ENCODE results near the gene DCLK2.
"Not testable (repeated sequence)": the region's sequence is repeated elsewhere in the genome, so short reads cannot be mapped to it uniquely, and the experiment has no call there.

Gene DCLK2

DNA sequence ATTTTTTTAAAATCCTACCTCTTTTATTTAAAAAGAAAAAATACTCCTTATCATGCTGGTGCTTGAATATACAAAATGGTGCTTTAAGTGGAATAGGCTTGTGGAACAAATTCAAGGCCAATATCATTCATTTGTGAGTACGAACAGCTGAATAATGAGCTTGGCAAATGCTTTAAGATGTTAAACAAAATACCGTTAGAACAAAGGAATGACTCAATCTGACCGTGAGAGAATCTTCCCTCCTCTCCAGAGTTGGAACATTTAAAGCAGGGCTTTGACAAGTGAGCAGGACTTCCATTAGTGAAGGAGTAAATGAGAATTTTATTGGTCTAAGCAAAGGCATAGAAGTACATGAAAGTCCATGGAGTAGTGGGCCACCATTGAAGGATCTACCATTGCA, 74.5 kb downstream of the DCLK2 start:
- DNase-seq (ENCODE audit: low spot score), result no peak

GRCh38 chr4:150155391-150155790, 77.1 kb downstream of the DCLK2 start:
- DNase-seq (ENCODE audit: low spot score), result no peak

GRCh38 chr4:150156543-150156942, 78.3 kb downstream of the DCLK2 start:
- DNase-seq (ENCODE audit: low spot score), result no peak

DNA sequence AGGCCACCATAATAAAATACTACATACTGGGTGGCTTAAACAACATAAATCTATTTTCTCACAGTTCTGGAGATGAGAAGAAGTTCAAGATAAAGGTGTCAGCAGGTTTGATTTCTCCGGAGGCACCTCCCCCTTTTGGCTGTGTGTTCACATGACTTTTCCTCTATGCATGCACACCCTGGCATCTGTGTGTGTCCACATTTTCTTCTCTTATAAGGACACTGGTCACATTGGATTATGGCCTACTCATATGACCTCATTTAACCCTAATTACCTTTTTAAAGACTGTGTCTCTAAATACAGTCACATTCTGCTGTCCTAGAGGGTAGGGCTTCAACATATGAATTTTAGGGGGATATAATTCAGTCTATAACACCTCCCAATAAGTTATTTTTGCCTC, 79.8 kb downstream of the DCLK2 start:
- no peak for DNase-seq (ENCODE audit: low spot score)

DNA sequence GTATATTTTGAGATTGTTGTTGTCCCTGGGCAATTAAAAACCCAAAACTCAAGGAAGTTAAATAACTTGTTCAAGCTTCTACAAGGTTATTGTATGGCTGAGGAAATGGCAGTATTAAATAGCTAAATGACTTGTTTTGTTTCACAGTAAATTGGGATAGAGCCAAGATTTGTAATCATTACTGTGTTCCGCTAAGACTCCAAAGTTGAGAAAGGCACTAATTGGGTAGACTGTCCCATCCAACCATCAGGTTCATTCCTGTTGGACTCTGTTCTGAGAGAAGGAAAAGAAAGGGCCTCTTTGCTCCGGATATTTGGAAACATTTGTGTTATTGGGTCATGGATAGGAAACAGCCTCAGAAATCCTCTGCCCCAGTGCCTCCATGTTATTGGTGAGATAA, 82.2 kb downstream of the DCLK2 start:
- no peak for DNase-seq (ENCODE audit: low spot score)

GRCh38 chr4:150161109-150161508, 82.9 kb downstream of the DCLK2 start:
- DNase-seq (ENCODE audit: low spot score), result no peak

GRCh38 chr4:150162020-150162419, 83.8 kb downstream of the DCLK2 start:
- DNase-seq (ENCODE audit: low spot score), result not testable (repeated sequence)

DNA sequence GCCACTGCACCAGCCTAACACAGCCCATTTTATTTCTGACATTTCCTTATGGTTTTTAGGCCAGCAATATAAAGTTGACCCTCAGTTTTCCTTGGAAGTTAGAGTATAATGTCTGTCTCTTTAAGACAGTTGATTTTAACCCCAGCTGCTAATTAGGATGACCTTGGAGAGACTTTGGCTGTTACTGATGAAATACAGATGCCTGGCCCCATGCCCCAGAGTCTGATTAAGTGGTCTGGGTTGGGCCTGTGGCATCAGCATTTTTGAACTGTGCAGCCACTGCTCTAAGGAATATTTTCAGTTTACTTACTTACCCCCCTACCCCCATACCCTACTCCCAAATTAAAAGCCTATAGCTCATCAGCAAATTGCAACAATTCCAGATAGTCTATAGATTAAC, 85.8 kb downstream of the DCLK2 start:
- no peak for DNase-seq (ENCODE audit: low spot score)

GRCh38 chr4:150164956-150165629, 86.8 kb downstream of the DCLK2 start:
- DNase-seq (ENCODE audit: low spot score), result no peak

GRCh38 chr4:150167054-150167453, 88.8 kb downstream of the DCLK2 start:
- no peak for DNase-seq (ENCODE audit: low spot score)

DNA sequence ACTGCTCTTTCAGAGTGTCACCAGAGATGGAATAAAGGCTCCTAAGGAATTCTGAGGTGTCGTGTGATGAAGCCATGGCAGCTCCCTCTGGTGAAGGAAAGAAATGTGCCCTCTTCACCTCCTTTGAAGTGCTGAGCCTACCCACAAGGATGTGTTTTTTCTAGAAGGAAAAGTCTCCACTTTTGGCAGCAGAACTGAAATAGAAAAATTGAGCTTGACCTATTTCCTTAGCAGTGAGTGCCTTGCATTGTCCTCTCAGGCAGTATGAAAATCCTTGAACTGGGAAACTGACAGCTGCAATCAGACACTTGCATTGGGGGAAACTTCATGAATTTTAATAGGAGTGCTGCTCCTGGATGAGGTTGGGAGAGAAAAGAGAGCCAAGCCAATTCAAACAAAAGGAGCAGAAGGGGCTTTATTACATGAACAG, 95.2 kb downstream of the DCLK2 start:
- DNase-seq (ENCODE audit: low spot score), result no peak

GRCh38 chr4:150173982-150174398, 95.7 kb downstream of the DCLK2 start:
- DNase-seq (ENCODE audit: low spot score), result no peak

DNA sequence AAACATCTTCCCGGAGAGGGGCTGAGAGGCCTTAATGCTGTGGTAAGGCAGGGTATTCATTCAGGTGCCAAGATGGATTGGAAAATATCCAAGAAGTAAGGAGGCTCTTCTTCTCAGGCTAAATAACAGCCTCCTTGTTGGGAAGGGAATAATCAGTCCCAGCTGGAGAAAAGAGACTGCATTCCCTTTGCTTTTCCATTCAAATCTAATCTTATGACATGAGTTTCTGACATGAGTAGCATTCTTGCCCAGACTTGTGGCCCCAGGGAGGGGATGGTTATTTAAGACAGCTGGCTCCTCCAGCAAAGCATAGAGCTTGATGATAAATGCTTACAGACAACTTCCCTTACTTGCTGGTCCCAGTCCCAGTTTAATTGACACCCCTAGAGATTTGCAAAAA, 98.3 kb downstream of the DCLK2 start:
- DNase-seq (ENCODE audit: low spot score), result no peak

GRCh38 chr4:150178161-150178560, 99.9 kb downstream of the DCLK2 start:
- no peak for DNase-seq (ENCODE audit: low spot score)

GRCh38 chr4:150181536-150181935, 103.3 kb downstream of the DCLK2 start:
- DNase-seq (ENCODE audit: low spot score), result no peak

DNA sequence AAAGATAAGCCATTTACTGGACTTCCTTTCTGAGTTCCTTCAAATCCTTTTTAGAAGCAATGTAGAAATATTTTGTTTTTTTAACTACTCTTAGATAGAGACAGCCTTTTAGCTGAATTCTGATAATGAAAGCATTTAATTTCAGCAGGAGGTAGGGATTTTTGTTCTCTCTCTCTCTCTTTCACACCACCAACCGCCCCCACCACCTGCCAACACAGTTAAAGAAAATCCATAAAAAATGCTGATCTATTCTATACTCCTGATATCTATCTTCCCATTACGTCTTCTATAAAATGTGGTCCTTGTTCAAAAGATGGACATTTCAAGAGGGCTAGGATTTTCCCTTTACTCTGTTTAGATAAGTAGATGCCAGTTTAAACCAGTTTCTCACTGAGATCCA, 104.5 kb downstream of the DCLK2 start:
- no peak for DNase-seq (ENCODE audit: low spot score)

DNA sequence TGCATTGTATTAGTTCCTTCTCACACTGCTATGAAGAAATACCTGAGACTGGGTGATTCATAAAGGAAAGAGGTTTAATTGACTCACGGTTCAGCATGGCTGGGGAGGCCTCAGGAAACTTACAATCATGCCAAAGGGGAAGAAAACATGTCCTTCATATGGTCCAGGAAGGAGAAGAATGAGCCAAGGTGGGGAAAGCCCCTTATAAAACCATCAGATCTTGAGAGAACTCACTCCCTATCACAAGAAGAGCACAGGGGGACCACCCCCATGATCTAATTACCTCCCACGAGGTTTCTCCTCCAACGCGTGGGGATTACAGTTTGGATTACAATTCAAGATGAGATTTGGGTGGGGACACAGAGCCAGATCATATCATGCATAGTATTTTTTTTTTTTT, 106.8 kb downstream of the DCLK2 start:
- DNase-seq (ENCODE audit: low spot score), result not testable (repeated sequence)

DNA sequence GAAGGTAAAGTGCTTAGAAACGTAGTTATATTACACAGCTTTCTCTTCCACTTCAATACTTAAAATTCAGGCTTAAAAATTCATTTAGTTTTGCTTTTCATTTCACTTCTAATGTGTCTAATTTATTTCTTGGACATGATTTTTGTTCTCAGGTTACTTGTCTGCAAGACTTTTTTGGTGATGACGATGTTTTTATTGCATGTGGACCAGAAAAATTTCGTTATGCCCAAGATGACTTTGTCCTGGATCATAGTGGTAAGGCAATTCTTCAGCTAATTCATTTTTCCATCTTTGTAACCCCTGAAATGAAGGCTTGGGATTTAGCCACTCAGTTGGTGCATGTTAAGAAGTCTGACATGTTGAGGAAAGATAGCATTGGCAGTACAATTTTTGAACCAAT, 114.7 kb downstream of the DCLK2 start:
- DNase-seq (ENCODE audit: low spot score), result no peak

GRCh38 chr4:150197256-150197655, 119.0 kb downstream of the DCLK2 start:
- DNase-seq (ENCODE audit: low spot score), result not testable (repeated sequence)

DNA sequence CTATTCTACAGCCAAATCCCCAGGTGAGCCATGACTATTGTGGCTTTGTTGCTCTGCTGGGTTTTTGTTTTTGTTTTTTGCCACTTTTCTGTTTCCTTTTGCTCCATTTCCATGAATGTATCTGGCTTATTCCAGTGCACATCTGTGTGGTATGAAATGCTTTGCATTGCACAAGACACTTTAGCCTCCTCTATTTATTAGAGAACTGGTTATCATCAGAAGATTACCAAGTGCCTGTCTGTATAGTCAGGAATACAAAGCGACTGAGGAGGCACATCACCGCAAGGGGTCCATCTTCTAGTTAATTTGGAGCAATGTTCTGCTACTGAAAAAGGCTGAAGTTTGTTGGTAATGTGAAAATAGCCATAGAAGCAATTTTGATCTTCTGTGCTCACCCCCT, 120.8 kb downstream of the DCLK2 start:
- no peak for DNase-seq (ENCODE audit: low spot score)

DNA sequence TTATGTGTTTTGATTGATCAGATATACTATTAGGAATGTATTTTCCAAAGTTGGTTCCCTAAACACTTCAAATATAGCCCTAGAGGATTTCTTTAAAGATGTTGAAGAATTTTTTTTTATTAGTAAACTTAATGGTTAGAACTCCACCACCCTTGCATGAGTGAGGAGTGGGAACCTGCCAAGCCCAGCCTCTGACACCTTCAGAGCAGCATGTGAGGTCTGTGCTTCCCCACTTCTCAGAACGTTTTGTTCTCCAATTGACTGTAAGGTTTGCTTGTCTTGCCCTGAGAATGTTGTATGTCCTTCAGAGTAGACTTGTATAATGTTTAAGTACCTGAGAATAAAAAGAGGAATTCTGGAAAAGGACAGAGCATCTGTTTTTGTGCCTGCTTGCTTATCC, 126.8 kb downstream of the DCLK2 start:
- DNase-seq (ENCODE audit: low spot score), result no peak

- no peak for DNase-seq (ENCODE audit: low spot score)
Observed at GRCh38 chr4:150206265-150206664, 128.0 kb downstream of the DCLK2 start.

DNA sequence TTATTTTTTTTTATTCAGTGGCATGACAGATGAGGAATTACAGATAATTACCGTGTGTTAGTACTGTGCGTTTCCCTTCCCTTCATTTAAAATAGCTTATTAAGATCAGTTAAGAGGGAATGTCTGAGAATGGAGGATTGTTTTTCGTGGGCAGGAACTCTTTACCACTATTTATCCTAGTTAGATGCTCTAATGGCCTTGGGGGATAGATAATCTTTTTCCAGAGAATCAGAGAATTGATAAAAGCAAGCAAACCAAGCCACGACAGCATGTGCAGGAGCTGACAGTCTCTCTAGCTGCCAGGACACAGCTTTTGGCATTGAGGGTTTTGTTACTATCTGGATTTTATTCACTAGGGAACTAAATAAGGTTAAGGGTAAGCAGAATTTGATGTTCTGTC, 128.7 kb downstream of the DCLK2 start:
- DNase-seq (ENCODE audit: low spot score), result no peak

GRCh38 chr4:150207871-150208270, 129.6 kb downstream of the DCLK2 start:
- DNase-seq (ENCODE audit: low spot score), result no peak
